Left renal pelvis (tissue), 4 donors: Measurements from ENCODE around the gene PHF24. TPM values are rescaled to one million over a fixed set of nuclear protein-coding genes. Genes with fewer than 3 reads are reported as not detected.
"Not testable (repeated sequence)": the region's sequence is repeated elsewhere in the genome, so short reads cannot be mapped to it uniquely, and the experiment has no call there.

Source experiments
- DNase-seq, 4 donors: peaks; one replicate each; pipeline ENCODE4 v3.0.0-alpha.2; 2013; ENCODE audit warnings: low read depth in 4 of 4, low spot score in 3 of 4
- polyA plus RNA-seq, 4 donors: library from polyadenylated mRNA; unstranded; fragments of 120-200 nt; gene quantifications; one replicate each; pipeline ENCODE4 v1.2.1, GENCODE V29; 2013; ENCODE audit not compliant: insufficient read length in 4 of 4

PHF24 gene
- polyA plus RNA-seq, 4 donors: 0.15 to 1.00 (median 0.25) TPM

- no peak for DNase-seq
Observed at GRCh38 chr9:34996181-34996904, 38.3 kb downstream of the PHF24 start.

DNA sequence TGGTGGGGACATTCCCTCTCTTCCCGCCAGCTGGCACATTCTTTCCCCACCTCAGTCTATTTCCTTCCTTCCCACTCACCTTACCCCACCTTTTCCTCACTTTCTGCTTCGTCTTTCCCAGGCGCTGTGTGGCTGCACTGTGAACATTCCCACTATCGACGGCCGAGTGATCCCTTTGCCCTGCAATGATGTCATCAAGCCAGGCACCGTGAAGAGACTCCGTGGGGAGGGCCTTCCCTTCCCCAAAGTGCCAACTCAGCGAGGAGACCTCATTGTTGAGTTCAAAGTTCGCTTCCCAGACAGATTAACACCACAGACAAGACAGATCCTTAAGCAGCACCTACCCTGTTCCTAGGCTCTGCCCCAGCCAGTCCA is 38.8 kb downstream of the PHF24 start:
- DNase-seq: no peak

DNA sequence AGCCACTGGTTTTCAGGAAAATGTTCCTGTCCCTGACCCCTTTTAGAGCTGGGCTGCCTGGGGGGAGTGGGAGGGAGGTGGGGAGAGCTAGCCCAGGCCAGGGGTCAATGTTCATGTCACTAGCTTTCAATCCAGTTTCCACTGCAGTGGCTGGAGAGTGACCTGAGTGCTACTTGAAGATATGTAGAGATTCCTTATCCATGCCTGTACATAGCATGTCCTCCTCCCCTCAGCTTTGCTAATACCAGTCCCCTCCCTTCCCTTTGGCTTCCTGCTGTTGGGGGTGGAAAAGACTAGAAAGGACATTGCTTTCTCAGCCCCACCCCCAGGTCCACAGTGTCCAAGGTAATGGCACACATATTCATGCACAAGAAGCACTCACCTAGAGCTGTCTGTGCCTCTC is 39.3 kb downstream of the PHF24 start:
- DNase-seq: no peak

DNA sequence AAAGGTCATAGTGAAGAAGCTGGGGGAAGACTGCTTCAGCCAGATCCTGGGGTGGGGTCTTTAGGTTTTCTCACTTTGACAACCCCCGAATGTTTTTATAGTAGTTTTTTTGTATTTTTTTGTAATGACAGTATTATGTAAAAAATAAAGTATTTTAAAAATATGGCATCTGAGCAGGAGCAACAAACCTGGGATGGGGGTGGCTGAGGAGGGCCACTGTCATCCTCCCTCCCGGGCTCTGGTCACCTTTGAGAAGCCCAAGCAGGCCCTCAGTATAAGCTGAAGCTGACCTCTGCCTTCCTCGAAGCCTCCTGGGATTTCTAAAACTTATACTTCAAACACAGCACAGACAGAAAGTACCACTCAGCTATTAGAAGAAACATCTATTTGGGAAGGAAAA is 40.2 kb downstream of the PHF24 start:
- no peak for DNase-seq

DNA sequence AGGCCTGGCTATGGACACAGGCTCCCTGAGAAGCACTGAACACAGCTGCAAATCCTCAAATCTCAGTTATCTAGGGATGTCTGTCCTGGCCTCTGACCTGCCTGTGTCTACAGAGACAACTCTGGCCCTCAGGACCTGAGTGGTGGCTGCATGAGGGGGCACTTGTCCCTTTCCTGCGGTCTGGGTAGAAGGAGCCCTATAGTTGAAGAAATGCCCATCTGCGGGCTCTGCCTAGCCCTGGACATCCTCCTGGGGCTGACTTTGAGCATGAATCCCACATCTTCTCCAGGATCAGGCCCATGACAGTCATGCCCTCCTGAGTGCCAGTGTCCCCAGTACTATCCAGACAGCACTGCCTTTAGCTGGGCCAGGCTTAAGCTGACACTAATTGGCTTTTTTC is 41.5 kb downstream of the PHF24 start:
- DNase-seq: no peak

GRCh38 chr9:35000535-35001284 is 42.6 kb downstream of the PHF24 start:
- DNase-seq: no peak

DNA sequence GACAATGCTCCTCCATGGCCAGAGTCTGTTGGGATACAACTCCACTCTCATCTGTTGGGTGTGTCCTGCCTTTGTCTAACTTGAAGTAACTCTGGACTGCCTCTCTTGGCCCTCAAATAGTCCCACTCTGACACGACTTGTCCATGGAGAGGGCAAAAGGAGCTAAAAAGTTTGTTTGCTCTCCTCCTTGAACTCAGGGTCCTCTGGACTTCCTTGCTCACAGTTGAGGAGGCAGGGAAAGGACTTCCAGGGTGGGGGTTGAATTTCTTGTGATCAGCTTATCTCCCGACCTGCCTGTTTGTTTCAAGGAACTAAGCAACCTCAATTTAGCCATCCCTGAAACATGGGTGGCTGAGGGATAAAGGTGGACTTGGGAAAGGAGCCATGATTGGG is 43.2 kb downstream of the PHF24 start:
- no peak for DNase-seq

DNA sequence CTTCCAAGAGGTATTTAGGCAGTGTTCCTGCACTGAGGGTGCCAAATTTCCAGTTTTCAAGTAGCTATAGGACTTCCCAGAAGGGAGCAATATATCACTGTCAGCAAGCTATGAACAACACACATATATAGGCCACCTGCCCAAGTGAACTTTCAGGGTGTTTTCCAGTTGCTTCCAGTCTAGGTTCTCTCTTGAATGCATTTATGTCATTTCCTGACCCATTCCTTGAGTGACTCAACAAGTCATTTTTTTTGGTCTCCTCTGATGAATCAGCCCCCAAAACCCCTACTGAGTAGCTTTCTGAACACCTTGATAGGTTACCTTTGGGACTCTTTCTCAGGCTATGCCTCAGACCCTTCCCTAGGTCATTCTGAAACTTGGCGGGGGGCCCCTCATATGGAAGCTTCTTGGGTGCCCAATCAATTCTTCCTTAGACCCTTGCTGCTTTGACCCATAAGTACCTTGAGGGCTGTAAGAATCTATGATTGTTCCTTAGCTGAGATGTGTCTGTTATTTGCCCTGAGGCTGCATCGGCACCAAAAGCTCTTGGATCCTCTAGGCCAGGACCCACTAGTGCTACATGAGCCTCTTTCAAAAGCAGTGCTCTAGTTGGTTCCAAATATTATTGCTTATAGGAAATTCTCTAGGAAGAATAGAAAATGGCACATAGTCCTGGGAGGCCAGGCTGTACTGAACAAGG is 43.9 kb downstream of the PHF24 start:
- no peak for DNase-seq

GRCh38 chr9:35002623-35003022 is 44.5 kb downstream of the PHF24 start:
- no peak for DNase-seq

- not testable (repeated sequence) for DNase-seq
Observed at GRCh38 chr9:35004299-35004698, 46.2 kb downstream of the PHF24 start.

- no peak for DNase-seq
Observed at GRCh38 chr9:35010351-35010958, 52.4 kb downstream of the PHF24 start.

GRCh38 chr9:35014517-35014916 is 56.4 kb downstream of the PHF24 start:
- no peak for DNase-seq

DNA sequence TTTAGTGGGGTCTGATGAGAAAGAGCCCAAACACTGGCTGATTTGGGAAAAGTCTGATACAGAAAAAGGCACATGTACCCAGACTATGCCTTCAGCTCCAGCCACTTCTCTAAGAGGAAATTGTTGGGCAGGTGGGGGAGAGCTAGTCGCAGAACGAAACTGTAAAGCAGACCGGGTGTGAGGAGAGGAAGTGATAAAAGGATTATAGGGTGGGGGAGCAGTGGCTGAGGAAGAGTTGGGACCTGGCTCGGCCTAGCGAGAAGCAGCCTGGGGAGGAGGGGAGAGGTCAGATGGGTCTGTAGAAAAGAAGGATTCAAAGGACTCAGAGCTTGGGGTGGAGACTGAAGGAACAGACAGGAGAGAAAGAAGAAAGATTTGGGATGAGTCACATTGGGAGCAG is 65.4 kb downstream of the PHF24 start:
- DNase-seq: not testable (repeated sequence)

DNA sequence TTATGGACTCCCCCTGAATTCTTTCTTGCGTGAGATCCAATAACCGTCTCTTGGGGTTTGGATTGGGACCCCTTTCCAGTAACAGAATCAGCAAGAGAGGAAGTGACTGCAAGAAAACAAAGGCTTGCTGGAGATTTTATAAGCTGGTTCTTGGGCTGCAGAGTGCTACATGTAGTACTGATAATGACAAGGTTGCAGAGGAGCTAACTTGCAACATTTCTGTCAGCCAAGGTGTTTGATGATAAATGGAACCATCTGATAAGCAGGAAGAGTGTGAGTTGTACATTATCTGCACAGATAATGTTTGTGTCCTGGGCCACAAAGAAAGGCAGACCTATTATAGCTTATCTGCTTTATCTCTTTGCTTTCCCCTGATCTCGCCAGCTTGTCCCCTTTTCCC is 68.6 kb downstream of the PHF24 start:
- DNase-seq: no peak

- DNase-seq: no peak
Observed at GRCh38 chr9:35027374-35027773, 69.3 kb downstream of the PHF24 start.

DNA sequence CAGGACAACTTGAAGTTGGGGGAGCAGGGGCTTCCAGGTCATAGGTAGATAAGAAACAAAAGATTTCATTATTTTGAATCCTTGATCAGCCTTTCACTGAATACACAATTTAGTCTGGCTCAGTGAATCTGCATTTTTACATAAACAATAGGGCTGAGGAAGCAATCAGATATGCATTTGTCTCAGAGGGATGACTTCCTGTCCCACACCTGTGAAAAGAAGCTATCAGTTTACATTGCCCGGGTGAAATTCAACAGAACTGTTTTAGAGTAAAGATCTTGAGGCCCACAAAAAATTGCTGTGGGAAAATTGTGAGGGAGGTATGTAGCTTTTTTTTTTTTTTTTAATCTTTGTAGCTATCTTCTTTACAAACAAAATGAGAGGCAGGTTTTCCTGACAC is 69.8 kb downstream of the PHF24 start:
- no peak for DNase-seq

- no peak for DNase-seq
Observed at GRCh38 chr9:35028341-35028740, 70.3 kb downstream of the PHF24 start.

DNA sequence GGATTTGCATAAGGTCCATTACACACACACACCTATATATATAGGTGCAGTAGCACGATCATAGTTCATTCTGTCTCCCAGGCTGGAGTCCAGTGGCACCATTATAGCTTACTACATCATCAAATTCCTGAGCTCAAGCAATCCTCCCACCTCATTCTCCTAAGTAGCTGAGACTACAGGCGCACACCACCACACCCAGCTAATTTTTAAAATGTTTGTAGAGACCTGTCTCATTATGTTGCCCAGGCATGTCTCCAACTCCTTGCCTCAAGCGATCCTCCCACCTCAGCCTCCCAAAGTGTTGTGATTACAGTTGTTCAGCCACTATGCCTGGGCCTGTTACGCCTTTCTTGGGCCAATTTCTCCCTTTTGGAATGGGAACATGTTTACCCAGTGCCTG is 71.2 kb downstream of the PHF24 start:
- DNase-seq: no peak

- no peak for DNase-seq
Observed at GRCh38 chr9:35029852-35030251, 71.8 kb downstream of the PHF24 start.
